ENCODE results near the gene PRR13.

DNA sequence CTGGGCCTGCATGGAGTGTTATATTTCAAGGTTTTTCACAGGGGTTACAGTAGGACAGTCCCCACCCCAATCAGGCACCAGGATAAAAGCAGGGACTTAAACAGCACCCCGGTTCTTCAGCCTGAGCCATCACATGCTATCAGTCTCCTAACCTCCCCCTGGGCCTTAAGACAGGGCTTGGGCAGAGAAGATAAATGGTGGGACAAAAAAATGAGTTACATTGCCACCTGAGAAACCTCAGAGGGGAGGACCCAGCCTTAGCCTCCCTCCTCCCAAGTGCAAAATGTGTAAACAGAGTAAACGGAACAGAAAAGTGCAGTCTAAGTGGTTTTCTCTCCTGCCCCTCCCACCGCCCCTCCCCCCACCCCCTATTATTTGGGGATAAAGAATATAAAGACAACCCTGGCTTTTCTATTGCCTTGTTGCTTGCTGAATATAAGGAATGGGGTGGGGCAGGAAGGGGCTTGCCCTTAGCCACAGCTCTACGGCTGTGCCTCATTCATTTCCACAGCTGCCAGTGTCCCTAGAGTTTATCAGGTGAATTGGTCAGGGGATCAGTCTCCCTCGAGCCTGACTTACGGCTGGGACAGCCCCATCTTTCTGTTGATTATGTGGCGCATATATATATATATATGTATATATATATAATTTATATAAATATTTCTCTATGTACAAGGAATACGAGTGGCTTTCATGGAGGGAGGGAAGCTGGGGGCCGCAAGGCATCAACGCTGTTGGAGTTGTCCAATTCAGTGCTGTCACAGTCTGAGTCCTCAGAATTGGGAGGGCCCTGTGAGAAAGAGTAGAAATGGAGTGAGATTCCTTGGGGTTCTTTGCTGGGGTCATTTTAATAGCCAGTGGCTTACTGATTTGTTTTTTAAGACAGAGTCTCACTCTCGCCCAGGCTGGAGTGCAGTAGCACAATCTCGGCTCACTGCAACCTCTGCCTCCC, 39.2 kb downstream of the PRR13 start:
- TF ChIP-seq, protein P1, sequence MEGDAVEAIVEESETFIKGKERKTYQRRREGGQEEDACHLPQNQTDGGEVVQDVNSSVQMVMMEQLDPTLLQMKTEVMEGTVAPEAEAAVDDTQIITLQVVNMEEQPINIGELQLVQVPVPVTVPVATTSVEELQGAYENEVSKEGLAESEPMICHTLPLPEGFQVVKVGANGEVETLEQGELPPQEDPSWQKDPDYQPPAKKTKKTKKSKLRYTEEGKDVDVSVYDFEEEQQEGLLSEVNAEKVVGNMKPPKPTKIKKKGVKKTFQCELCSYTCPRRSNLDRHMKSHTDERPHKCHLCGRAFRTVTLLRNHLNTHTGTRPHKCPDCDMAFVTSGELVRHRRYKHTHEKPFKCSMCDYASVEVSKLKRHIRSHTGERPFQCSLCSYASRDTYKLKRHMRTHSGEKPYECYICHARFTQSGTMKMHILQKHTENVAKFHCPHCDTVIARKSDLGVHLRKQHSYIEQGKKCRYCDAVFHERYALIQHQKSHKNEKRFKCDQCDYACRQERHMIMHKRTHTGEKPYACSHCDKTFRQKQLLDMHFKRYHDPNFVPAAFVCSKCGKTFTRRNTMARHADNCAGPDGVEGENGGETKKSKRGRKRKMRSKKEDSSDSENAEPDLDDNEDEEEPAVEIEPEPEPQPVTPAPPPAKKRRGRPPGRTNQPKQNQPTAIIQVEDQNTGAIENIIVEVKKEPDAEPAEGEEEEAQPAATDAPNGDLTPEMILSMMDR (IDR thresholded peaks at IDR 0.05; ENCODE audit: insufficient read depth, low read length, poor library complexity, severe bottlenecking): no peak
- no peak for TF ChIP-seq EZH2phosphoT487 (conservative IDR thresholded peaks at IDR 0.05; ENCODE audit: low read length)
